OCI-M1 (cell line): ENCODE measurements around the gene SPTBN1.

ENCODE experiments used
- DNase-seq: peaks from one replicate; lab custom pipeline; 2025; lab: John Stamatoyannopoulos, UW

Gene SPTBN1

DNA sequence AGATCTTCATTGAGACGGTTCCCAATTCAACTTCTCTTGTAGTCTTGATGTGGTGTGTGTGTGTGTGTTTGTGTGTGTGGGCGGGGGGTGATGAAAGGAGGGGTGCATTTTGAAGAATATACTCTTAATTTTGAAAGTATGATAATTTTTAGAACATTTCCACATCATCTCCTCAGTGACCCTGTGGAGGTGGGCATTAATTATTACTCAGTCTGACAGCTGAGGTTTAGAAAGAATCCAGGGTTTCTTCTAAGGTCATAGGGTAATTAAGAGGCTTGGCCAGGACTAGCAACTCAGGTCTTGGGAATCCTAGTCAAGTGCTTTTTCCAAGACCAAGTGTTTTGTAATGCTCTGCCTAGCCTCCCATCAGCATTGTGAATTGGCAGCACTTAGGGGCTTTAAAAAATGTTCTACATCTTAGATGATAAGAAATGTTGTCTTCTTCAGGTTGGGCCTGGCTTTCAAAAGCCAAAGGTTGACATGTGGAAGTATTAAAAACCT lies 100.5 kb downstream of the SPTBN1 start:
- no peak for DNase-seq

- no peak for DNase-seq
These were observed 101.1 kb downstream of the SPTBN1 start for GRCh38 chr2:54557211-54557600.

DNA sequence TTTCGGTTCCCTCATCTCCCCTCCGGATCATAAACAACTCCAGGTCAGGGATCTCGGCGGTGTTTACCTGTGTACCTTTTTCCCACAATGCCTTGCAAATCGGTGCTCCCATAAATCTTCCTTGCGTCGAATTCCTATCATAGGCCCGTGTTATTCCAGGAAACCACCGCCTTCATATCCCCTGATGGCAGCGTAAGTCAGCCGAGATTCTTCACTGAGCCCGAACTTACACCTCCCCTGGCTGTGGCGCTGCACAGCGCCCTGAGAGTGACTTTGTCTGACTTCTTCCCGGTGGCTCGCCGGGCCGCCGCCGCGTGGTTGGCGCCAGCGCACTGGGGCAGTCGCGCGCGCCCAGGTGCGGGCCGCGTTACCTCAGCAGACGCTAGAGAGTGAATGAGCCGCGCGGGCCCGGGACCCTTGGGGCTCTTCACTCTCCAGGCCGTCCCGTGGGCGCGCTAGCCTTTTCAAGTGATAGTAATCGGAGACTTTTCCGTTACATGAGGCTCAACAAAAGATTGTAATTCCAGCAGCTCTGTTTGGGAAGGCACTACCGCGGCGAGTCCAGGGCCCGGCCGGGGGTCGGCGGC lies 101.6 kb downstream of the SPTBN1 start:
- no peak for DNase-seq

- DNase-seq: no peak
These were observed 102.3 kb downstream of the SPTBN1 start for GRCh38 chr2:54558188-54559005.

DNA sequence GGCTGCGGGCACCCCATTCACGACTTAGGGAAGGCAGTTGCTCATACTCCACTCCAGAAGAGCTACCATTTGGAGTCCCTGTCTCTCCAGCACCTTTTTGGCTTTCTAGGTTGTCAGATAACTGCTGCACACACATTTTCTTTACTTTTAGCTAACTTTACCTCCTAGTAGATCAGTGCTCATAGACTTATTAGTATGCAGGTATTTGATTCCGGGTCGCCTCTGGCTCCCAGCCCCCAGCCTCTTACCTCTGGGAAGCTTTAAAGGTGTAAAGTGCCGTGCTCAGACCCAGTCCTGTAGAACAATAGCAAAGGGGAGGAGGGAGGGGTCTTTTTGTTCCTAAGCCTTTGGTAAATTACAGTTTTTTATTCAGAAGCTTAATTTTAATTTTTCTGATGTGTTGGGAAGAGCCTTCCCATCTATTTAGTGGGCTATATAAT lies 102.9 kb downstream of the SPTBN1 start:
- no peak for DNase-seq

- DNase-seq: no peak
These were observed 103.5 kb downstream of the SPTBN1 start for GRCh38 chr2:54559593-54560145.

GRCh38 chr2:54560146-54560881 lies 104.2 kb downstream of the SPTBN1 start:
- no peak for DNase-seq

GRCh38 chr2:54561010-54561409 lies 104.9 kb downstream of the SPTBN1 start:
- DNase-seq: no peak

GRCh38 chr2:54564439-54564838 lies 108.3 kb downstream of the SPTBN1 start:
- no peak for DNase-seq

- no peak for DNase-seq
These were observed 109.4 kb downstream of the SPTBN1 start for GRCh38 chr2:54565551-54565950.

GRCh38 chr2:54566896-54567295 lies 110.8 kb downstream of the SPTBN1 start:
- DNase-seq: no peak

DNA sequence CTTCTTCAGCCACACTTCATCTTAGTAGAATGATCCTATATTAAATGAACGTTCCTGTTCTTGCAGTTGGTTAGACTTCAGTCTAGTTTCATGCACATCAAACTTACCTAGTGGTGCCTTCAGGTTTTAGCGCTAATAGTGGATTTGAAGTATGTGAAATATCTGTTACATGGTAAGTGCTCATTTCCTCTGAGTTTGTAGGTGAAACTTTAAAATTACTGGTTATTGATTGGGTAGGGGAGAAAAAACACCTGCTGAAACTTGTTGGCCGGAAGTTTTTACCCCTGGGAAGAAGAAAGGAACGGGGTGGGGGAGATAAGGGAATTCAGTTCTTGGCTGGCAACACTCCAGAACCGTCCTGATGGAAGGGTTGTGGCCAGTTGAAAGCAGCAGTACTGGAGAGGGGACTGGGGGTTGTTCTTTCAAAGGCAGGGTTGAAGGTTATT lies 112.8 kb downstream of the SPTBN1 start:
- peak; percentile 26 for DNase-seq

GRCh38 chr2:54569745-54570301 lies 113.7 kb downstream of the SPTBN1 start:
- DNase-seq: no peak

GRCh38 chr2:54570321-54570855 lies 114.3 kb downstream of the SPTBN1 start:
- no peak for DNase-seq

DNA sequence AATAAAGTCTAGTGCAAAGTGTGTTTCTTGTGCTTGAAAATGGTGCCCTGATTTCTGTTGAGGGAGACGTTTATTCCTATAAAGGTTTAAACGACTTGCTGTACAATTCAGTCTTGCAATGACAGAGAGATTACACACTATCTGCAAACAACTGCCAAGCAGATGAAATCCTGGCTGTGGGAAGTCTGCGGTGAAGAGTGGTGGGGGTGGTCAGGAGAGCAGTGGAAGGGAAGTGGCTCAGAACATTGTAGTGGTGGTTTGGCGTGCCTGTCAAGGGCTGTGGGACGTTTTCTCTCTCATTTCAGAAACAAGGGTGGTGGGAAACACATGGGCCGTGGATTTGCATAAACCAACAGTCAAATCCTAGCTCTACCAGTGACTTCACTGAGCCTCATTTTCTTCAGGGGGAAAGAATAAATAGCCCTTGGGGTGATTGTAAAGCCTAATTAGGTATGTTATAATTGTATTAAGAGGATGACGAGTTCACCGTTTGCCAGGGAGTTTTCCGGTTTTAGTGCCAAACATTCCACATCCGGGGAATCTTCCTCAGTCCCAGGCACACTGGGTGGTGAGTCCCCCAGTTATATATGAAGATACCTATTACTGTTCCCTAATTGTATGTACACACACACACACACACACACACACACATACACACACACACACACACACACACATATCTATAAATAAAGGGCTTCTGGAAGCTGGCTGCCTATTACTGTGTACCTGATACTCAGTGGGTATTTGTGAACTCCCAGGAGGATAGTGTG lies 115.0 kb downstream of the SPTBN1 start:
- peak; percentile 91 for DNase-seq

- peak; percentile 91 for DNase-seq
These were observed 116.1 kb downstream of the SPTBN1 start for GRCh38 chr2:54572262-54572635.

DNA sequence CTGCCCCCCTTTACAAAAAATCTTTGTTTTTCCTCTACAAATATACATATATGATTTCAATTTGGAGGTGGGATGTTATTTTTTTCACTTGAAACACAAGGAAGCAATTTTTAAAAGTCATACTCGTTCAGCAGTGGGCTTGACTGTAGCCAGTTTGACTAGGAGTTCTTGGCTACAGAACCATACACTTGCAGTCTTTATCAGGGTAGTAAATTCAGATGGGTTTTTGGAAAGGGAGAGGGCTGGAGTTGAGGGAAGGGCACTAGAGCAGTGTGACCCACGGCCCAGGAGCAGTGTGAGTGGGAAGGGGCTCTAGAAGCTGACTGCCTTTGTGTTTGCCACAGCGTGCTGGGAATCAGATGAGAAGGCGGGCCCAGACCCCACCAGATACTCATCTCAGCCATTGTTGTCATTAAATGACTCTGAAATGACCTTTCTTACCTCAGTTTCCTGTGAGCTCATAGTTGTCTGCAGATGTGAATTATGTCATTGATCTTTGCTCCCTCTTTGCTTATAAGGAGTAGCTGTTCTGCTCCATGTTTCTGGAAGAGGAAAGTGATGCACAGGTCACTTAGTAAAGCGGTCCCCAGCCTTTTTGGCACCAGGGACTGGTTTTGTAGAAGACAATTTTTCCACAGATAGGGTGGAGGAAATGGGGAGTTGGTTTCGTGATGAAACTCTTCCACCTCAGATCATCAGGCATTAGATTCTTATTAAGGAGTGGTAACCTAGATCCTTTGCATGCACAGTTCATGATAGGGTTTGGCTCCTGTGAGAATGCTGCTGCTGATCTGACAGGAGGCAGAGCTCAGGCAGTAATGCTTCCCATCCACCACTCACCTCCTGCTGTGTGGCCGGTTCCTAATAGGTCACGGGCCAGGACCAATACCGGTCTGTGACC lies 116.8 kb downstream of the SPTBN1 start:
- no peak for DNase-seq

DNA sequence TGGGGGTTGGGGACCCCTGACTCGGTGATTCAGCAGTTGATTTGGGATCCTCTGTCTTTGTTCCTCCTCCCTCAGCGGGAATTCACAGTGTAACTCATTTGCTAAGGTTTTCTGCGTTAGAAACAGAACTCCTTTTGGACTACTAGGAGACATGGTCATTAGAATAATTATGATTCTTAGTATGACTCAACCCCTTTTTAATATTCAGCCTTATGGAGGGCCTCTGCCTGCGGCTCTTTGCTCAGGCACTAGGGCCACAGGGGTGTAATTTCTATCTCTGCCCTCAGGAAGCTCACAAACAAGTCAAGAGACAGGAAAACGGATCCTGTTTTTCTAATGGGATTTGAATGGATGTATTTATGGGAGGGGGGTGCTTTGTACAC lies 117.4 kb downstream of the SPTBN1 start:
- DNase-seq: no peak

- peak; percentile 74 for DNase-seq
These were observed 118.2 kb downstream of the SPTBN1 start for GRCh38 chr2:54574107-54574859.
